HG02588 (cell line): ENCODE data around the gene SAC3D1.

ENCODE experiments used
- ATAC-seq: cut with Tn5 transposase; IDR thresholded peaks from one replicate; pipeline ENCODE4 v1.9.1; 2021; ENCODE audit warnings: mild to moderate bottlenecking, moderate library complexity; ENCODE audit not compliant: unreplicated experiment

Gene SAC3D1

DNA sequence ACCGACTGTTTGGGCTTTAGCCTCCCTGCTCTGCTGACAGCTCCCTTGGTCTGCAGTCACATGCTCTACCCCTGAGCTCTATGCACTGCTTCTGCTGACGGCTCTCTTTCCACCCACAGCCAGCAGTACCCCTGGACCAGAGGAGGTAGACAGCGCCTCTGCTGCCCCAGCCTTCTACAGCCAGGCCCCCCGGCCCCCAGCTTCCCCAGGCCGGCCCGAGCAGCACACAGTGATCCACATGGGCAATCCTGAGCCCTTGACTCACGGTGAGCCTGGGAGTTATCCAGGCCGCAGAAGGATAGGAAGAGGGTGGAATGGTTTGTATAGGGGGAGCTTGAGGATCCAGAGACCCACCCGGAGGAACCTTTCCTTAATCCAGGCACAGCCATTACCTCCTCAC, 45.8 kb downstream of the SAC3D1 start:
- ATAC-seq: no peak

DNA sequence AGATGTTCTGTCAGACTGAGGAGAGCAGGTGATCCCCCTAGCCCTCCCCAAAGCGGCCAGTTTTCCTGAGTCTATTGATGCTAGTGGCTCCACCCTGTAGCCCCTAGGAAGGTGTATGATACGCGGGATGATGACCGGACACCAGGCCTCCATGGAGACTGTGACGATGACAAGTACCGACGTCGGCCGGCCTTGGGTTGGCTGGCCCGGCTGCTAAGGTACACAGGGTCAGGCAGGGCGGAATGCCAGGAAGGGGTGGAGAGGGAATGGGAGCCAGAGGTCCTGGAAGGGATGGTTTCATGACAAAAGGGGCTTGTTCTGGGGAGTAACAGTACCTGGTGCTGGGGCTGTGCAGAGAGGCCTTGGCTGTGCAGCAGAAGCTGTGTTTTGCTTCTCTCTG, 46.2 kb downstream of the SAC3D1 start:
- ATAC-seq: no peak

DNA sequence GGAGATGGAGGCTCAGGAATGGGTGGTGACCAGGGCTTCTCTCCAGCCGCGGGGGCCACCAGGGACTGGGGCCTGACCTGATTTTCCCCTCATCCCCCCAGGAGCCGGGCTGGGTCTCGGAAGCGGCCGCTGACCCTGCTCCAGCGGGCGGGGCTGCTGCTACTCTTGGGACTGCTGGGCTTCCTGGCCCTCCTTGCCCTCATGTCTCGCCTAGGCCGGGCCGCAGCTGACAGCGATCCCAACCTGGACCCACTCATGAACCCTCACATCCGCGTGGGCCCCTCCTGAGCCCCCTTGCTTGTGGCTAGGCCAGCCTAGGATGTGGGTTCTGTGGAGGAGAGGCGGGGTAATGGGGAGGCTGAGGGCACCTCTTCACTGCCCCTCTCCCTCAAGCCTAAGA, 46.8 kb downstream of the SAC3D1 start:
- no peak for ATAC-seq

DNA sequence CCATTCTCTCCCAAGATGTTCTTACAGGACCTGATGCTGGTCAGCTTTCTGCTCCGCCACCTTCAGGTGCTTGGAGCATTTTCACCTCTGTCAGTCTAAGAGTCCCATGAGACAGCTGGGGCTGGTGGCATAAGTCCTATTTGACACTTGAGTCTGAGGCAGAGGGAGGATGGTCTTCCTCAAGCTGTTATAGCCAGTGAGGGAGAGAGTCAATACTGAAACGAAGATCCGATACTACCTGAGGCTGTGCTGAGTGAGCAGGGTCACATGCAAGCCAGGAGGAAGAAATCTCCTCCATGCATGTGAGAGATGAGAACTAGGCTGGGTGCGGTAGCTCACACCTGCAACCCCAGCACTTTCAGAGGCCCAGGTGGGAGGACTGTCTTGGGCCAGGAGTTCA, 48.6 kb downstream of the SAC3D1 start:
- no peak for ATAC-seq

DNA sequence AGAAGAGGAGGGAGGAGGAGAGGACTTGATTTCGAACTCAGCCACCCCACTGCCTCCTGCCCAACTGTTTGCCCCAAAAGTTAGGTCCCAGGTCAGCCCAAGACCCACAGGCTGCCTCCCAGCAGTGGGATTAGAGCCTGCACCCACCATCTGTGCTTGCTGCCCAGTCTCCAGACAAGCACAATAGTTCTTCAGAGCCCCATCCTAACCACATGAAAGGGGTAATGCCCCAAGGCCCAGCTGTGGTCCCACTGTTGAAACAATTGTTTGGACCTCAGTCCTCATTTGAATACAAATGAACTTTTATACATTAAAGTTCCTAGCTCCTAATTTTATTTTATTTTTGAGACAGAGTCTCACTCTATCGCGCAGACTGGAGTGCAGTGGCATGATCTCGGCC, 49.6 kb downstream of the SAC3D1 start:
- no peak for ATAC-seq
